ENCODE measurements around the gene TDP2. TPM values are rescaled to one million over a fixed set of nuclear protein-coding genes. Genes with fewer than 3 reads are reported as not detected.
"Not testable (repeated sequence)": the region's sequence is repeated elsewhere in the genome, so short reads cannot be mapped to it uniquely, and the experiment has no call there.

TDP2 gene, protein sequence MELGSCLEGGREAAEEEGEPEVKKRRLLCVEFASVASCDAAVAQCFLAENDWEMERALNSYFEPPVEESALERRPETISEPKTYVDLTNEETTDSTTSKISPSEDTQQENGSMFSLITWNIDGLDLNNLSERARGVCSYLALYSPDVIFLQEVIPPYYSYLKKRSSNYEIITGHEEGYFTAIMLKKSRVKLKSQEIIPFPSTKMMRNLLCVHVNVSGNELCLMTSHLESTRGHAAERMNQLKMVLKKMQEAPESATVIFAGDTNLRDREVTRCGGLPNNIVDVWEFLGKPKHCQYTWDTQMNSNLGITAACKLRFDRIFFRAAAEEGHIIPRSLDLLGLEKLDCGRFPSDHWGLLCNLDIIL
- total RNA-seq = 24.8 TPM

GRCh38 chr6:24666641-24667377, at the start of gene TDP2, which contains the start of gene ACOT13:
TDP2 (minus strand) TSS chr6:24666899; CDS start chr6:24666862, 37 bp downstream.
ACOT13 (plus strand) TSS chr6:24667077; CDS start chr6:24667264, 187 bp downstream.
- Histone ChIP-seq H3K9me3 (ENCODE audit: low read depth, low read length) (no peaks in the 10 kb centered on the region), H3K4me1 (ENCODE audit: insufficient read depth, low read length) (peaks cover 42% of the 10 kb centered on the region), H3K27me3 (ENCODE audit: insufficient read depth, low read length) (no peaks in the 10 kb centered on the region), H3K4me3 (ENCODE audit: low read length) (peak within 1 kb of the TSS; percentile 95)

DNA sequence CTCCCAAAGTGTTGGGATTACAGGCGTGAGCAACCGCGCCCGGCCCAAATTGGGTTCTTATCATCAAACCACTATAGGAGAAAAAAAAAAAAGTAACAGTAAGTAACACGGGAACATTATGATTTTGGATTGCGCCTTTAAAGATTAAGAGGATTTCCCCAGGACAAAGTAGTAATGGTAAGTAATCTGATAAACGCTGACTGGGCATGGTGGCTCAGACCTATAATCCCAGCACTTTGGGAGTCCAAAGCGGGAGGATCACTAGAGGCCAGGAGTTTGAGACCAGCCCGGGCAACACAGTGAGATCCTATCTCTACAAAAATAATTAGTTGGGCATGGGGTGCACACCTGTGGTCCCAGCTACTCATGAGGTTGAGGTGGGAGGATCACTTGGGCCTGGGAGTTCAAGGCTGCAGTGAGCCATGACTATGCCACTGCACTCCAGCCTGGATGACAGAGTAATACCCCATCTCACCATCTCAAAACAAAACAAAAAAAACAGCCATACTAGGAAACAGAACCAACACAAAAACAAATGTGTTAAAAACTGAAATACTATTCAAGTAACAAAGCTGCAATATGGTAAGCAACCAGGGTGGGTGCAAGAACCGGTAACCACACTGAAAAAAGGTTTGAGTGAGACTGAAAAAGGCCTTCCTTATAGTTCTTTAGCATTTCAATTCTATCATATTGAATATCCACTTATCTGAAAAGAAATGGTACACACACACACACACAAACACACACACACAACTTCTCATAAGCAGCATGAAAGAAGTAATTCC, 44.0 kb upstream of the TDP2 start:
- H3K27me3 ChIP-seq (ENCODE audit: insufficient read depth, low read length) = no peaks in the 10 kb centered on the region
- H3K4me3 ChIP-seq (ENCODE audit: low read length) = no peak overlapping the region
- peaks cover 34% of the 10 kb centered on the region for H3K4me1 ChIP-seq (ENCODE audit: insufficient read depth, low read length)
- no peaks in the 10 kb centered on the region for H3K9me3 ChIP-seq (ENCODE audit: low read depth, low read length)

- Histone ChIP-seq H3K4me3 (ENCODE audit: low read length) (no peak overlapping the region), H3K27me3 (ENCODE audit: insufficient read depth, low read length) (no peaks in the 10 kb centered on the region), H3K4me1 (ENCODE audit: insufficient read depth, low read length) (peaks cover 21% of the 10 kb centered on the region), H3K9me3 (ENCODE audit: low read depth, low read length) (no peaks in the 10 kb centered on the region)
Measured at GRCh38 chr6:24709014-24709711, 42.5 kb upstream of the TDP2 start.

GRCh38 chr6:24708612-24709011, 41.9 kb upstream of the TDP2 start:
- Histone ChIP-seq H3K4me3 (ENCODE audit: low read length) (no peak overlapping the region), H3K27me3 (ENCODE audit: insufficient read depth, low read length) (no peaks in the 10 kb centered on the region), H3K9me3 (ENCODE audit: low read depth, low read length) (no peaks in the 10 kb centered on the region)

GRCh38 chr6:24704468-24704867, 37.8 kb upstream of the TDP2 start:
- no peak overlapping the region for H3K4me3 ChIP-seq (ENCODE audit: low read length)
- H3K4me1 ChIP-seq (ENCODE audit: insufficient read depth, low read length) = peaks cover 7% of the 10 kb centered on the region
- no peaks in the 10 kb centered on the region for H3K9me3 ChIP-seq (ENCODE audit: low read depth, low read length)
- H3K27me3 ChIP-seq (ENCODE audit: insufficient read depth, low read length) = no peaks in the 10 kb centered on the region

More at GRCh38 chr6:24708612-24709011, 41.9 kb upstream of the TDP2 start:
- H3K4me1 ChIP-seq (ENCODE audit: insufficient read depth, low read length) = peaks cover 16% of the 10 kb centered on the region

- H3K9me3 ChIP-seq (ENCODE audit: low read depth, low read length) = no peaks in the 10 kb centered on the region
- H3K27me3 ChIP-seq (ENCODE audit: insufficient read depth, low read length) = no peaks in the 10 kb centered on the region
- no peak overlapping the region for H3K4me3 ChIP-seq (ENCODE audit: low read length)
- H3K4me1 ChIP-seq (ENCODE audit: insufficient read depth, low read length) = peaks cover 7% of the 10 kb centered on the region
Measured at GRCh38 chr6:24702720-24703282, 36.1 kb upstream of the TDP2 start.

- Histone ChIP-seq H3K4me1 (ENCODE audit: insufficient read depth, low read length) (peaks cover 7% of the 10 kb centered on the region), H3K27me3 (ENCODE audit: insufficient read depth, low read length) (no peaks in the 10 kb centered on the region), H3K4me3 (ENCODE audit: low read length) (no peak overlapping the region), H3K9me3 (ENCODE audit: low read depth, low read length) (no peaks in the 10 kb centered on the region)
Measured at GRCh38 chr6:24699521-24700359, 33.0 kb upstream of the TDP2 start.

- Histone ChIP-seq H3K4me1 (ENCODE audit: insufficient read depth, low read length) (no peaks in the 10 kb centered on the region), H3K9me3 (ENCODE audit: low read depth, low read length) (no peaks in the 10 kb centered on the region), H3K4me3 (ENCODE audit: low read length) (no peak overlapping the region), H3K27me3 (ENCODE audit: insufficient read depth, low read length) (no peaks in the 10 kb centered on the region)
Measured at GRCh38 chr6:24696097-24696496, 29.4 kb upstream of the TDP2 start.

DNA sequence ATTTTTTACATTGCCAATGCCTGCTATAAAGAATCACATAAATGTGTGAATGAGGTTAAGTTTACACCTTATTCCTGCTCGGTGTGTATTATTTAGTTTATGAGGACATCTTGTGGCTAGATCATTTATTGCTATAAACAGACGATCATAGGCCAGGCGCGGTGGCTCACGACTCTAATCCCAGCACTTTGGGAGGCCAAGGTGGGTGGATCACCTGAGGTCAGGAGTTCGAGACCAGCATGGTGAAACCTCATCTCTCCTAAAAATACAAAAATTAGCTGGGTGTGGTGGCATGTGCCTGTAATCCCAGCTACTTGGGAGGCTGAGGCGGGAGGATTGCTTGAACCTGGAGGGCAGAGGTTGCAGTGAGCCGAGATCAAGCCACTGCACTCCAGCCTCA, 28.9 kb upstream of the TDP2 start:
- not testable (repeated sequence) for H3K27me3 ChIP-seq (ENCODE audit: insufficient read depth, low read length); H3K9me3 ChIP-seq (ENCODE audit: low read depth, low read length); H3K4me3 ChIP-seq (ENCODE audit: low read length); H3K4me1 ChIP-seq (ENCODE audit: insufficient read depth, low read length)

DNA sequence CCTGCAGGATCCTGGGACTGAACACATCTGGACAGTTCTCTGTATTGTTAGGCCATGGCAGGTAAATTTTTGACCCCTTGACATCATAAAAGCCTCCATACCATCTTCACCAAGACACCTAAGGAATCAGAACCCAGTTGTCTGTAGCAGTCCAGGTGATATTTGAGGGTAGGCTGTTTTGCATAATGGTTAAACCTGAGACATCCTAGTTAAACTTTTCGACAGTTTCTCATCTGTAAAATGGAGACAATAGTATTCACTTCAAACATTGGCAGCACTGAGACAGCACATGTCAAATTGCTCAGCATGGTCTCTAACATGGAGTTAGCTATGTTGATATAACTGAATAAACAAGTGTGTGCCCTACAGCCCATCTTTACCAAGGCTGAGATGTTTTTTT, 27.5 kb upstream of the TDP2 start:
- Histone ChIP-seq H3K4me1 (ENCODE audit: insufficient read depth, low read length) (no peaks in the 10 kb centered on the region), H3K9me3 (ENCODE audit: low read depth, low read length) (no peaks in the 10 kb centered on the region), H3K27me3 (ENCODE audit: insufficient read depth, low read length) (no peaks in the 10 kb centered on the region), H3K4me3 (ENCODE audit: low read length) (no peak overlapping the region)

- Histone ChIP-seq H3K27me3 (ENCODE audit: insufficient read depth, low read length) (no peaks in the 10 kb centered on the region), H3K4me3 (ENCODE audit: low read length) (no peak overlapping the region), H3K4me1 (ENCODE audit: insufficient read depth, low read length) (no peaks in the 10 kb centered on the region), H3K9me3 (ENCODE audit: low read depth, low read length) (no peaks in the 10 kb centered on the region)
Measured at GRCh38 chr6:24692848-24693592, 26.3 kb upstream of the TDP2 start.

DNA sequence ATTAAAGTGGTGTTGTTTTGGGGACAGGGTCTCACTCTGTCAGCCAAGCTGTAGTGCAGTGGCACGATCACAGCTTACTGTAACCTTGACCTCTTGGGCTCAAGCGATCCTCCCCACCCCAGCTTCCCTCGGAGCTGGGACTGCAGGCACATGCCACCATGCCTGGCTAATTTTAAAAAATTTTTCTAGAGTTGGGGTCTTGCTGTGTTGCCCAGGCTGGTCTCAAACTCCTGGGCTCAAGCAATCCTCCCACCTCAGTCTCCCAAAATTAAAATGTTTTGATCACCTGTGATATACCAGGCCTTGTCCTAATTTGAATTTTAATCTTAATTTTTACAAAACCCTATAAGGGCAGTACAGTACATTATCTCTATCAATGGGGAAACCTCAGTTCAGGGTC, 25.7 kb upstream of the TDP2 start:
- Histone ChIP-seq H3K27me3 (ENCODE audit: insufficient read depth, low read length) (no peaks in the 10 kb centered on the region), H3K4me1 (ENCODE audit: insufficient read depth, low read length) (no peaks in the 10 kb centered on the region), H3K9me3 (ENCODE audit: low read depth, low read length) (no peaks in the 10 kb centered on the region), H3K4me3 (ENCODE audit: low read length) (no peak overlapping the region)

DNA sequence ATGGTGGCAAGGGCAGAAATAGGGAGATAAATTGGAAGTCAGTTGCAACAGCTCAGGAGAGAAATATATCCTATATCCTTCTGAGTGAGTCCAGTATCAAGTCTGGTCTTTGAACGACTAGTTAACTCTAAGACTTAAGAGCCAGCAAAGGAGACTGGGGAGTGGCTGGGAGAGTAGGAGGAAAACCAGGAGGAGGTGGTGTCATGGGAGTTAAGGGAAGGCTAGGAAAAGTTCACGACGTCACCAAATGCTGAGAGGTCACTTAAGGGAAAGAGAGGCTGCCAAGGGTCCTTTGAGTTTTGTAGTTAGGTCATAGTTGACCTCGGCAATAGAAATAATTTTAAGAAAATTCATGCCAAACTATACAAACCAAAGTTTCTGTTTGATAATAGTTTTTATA, 25.3 kb upstream of the TDP2 start:
- Histone ChIP-seq H3K4me1 (ENCODE audit: insufficient read depth, low read length) (peaks cover under 1% of the 10 kb centered on the region), H3K9me3 (ENCODE audit: low read depth, low read length) (no peaks in the 10 kb centered on the region), H3K4me3 (ENCODE audit: low read length) (no peak overlapping the region), H3K27me3 (ENCODE audit: insufficient read depth, low read length) (no peaks in the 10 kb centered on the region)
